Articular chondrocyte of knee joint (primary cell): Measurements from ENCODE around the gene ADAM12. TPM values are rescaled to one million over a fixed set of nuclear protein-coding genes. Genes with fewer than 3 reads are reported as not detected.

Experiments used
- small RNA-seq: library from RNA; depleted of rRNA; stranded (forward); fragments of <200 nt; gene quantifications from one replicate; pipeline ENCODE3, GENCODE V24; 2012
- total RNA-seq: library from RNA; depleted of rRNA; stranded (reverse); fragments of >200 nt; gene quantifications from 2 replicates; pipeline ENCODE4 v1.2.3, GENCODE V29; 2012

Gene ADAM12, protein sequence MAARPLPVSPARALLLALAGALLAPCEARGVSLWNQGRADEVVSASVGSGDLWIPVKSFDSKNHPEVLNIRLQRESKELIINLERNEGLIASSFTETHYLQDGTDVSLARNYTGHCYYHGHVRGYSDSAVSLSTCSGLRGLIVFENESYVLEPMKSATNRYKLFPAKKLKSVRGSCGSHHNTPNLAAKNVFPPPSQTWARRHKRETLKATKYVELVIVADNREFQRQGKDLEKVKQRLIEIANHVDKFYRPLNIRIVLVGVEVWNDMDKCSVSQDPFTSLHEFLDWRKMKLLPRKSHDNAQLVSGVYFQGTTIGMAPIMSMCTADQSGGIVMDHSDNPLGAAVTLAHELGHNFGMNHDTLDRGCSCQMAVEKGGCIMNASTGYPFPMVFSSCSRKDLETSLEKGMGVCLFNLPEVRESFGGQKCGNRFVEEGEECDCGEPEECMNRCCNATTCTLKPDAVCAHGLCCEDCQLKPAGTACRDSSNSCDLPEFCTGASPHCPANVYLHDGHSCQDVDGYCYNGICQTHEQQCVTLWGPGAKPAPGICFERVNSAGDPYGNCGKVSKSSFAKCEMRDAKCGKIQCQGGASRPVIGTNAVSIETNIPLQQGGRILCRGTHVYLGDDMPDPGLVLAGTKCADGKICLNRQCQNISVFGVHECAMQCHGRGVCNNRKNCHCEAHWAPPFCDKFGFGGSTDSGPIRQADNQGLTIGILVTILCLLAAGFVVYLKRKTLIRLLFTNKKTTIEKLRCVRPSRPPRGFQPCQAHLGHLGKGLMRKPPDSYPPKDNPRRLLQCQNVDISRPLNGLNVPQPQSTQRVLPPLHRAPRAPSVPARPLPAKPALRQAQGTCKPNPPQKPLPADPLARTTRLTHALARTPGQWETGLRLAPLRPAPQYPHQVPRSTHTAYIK
- total RNA-seq = 93.8 and 302 TPM in 2 replicates

DNA sequence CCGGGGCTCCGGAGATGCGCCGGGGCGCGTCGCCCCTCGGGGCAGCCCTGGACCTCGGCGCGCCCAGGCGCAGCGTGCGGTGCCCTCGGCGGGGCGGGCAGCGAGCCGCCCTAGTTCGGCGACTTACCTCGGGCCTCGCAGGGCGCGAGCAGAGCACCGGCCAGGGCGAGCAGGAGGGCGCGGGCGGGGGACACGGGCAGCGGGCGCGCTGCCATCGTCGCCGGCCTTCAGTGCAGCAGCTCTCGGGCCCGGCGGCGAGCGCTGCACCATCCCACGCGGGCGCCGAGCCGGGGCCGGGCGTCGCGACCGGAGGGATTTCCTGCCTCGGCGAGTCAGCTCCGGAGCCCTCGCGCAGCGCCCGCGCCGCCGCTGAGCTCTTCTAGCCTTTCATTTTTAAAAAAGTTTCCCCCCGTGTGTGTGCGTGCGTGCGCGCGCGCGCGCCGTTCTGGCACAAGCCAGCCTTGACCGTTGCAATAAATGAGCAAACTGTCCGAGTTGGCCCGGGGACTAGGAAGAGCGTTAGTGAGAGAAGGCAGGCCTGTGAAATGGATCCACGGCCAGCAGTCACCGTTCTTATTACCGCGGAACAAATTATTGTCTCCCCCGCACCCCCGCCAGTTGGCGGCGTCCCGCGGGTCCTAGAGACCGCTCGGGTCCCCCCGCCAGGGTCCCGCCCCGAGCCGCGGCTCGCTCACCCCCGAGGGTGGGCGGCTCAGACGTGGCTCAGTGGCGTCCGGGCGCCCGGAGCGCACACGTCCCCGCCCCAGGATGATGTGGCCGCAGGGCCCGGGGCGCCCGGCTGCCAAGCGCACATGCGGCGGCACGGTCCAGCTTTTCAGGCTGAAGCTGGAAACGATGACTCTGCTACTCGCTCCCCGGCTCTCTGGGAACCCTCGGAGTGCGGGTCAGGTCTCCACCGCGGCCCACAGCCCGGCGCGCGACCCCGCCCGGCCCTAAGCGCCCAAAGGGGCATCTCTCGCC lies at the start of gene ADAM12:
ADAM12 (minus strand) TSS at position 547 of the 981 bp plus-strand sequence; CDS start at position 215, 332 bp downstream.

Small RNA genes within 50 kb of the gene (small RNA-seq; reads per million reads assigned to genes)
- not detected for gene RNA5SP328
